GM18517 (cell line): Measurements from ENCODE around the gene HERC5.
A peak's percentile ranks its signal among the peaks of the same experiment; 100 is the strongest.
"Not testable (repeated sequence)": the region's sequence is repeated elsewhere in the genome, so short reads cannot be mapped to it uniquely, and the experiment has no call there.

Experiments used
- ATAC-seq: cut with Tn5 transposase; IDR thresholded peaks from one replicate; pipeline ENCODE4 v1.9.1; 2021; ENCODE audit warnings: mild to moderate bottlenecking, moderate library complexity; ENCODE audit not compliant: unreplicated experiment

Gene HERC5

DNA sequence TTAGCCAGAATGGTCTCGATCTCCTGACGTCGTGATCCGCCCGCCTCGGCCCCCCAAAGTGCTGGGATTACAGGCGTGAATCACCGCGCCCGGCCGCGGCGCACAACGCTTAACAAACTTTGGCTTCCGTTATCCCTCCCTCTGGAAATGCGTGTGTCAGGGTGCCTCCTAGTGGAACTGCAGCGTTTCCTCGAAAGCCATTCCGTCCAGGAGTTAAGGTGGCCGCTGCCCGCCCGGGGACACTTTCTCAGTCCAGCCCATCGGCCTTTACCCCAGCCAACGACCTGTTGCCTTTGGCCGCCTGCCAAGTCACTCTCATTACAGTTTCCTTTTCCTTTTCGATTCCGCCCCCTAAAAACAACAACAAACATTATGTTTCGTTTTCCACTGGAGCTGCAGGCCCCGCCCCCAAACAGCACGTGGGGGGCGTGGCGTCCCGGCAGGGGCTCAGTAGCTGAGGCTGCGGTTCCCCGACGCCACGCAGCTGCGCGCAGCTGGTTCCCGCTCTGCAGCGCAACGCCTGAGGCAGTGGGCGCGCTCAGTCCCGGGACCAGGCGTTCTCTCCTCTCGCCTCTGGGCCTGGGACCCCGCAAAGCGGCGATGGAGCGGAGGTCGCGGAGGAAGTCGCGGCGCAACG, at the start of gene HERC5:
Gene HERC5 (plus strand): TSS at position 450 of the 637 bp plus-strand sequence. CDS start 151 bp downstream, at position 601.
- ATAC-seq, result peak; percentile 95

- no peak for ATAC-seq
These were observed 47.7 kb upstream of the HERC5 start for GRCh38 chr4:88409206-88409605.

GRCh38 chr4:88409789-88410188, 47.1 kb upstream of the HERC5 start:
- no peak for ATAC-seq

DNA sequence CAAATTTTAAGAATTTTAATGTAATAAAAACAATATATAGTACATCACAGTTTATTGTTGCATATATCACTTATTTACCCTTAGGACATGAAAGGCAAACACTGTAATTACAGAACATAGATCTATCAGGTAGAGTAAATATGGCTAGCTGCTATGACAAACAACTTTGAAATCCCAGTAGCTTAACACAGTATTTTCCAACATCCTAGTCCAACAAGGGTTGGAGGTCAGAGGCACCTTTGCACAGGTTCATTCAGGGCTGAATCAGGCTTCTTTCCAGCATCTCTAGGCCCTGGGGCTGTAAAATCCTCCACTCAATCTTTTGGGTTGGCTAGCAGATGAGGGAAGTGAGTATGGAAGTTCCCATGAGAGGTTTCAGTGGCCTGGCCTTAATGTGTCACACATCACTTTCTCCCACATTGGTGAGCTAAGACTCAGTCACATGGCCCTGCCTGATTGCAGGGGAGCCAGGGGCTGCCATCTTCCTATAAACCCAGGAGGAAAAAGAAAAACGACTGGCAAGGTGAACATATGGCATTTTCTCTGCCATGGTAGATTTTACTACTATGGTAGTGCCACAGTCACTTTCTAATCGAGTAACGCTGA, 45.3 kb upstream of the HERC5 start:
- no peak for ATAC-seq

- ATAC-seq, result no peak
These were observed 43.1 kb upstream of the HERC5 start for GRCh38 chr4:88413801-88414200.

DNA sequence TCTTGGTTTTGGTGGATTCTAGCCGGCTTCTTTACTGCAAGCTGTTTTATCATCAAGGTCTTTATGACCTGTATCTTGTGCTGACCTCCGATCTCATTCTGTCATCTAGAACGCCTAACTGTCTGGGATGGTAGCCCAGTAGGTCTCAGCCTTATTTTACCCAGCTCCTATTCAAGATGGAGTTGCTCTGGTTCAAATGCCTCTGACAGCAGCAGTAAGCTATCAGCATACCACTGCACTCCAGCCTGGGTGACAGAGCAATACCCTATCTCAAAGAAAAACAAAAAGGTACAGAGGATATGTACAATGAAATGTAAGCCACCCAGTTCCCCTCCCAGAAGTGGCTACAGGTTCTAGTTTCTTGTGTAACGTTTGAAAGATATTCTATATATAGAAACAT, 42.2 kb upstream of the HERC5 start:
- ATAC-seq, result no peak

DNA sequence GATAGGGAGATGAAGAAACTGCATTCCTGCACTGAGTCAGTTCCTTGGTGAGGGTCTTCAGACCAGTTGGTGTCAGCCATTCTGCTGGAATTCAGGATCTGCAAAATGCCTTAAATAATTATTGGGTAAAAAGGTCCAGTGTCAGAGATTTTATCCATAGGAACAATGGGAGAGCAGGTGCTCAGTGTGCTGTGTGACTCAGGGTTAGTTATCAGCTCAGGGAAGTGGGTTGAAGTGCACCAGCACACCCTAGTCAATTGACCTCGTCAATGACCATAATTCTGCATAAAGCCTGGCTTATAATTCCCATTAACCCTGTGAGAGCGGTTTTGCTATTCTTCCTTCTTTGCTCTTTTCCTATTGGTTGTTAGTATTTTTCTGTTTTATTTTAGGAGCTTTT, 40.9 kb upstream of the HERC5 start:
- ATAC-seq, result no peak

GRCh38 chr4:88418411-88418810, 38.5 kb upstream of the HERC5 start:
- ATAC-seq, result no peak

- no peak for ATAC-seq
These were observed 37.0 kb upstream of the HERC5 start for GRCh38 chr4:88419874-88420273.

DNA sequence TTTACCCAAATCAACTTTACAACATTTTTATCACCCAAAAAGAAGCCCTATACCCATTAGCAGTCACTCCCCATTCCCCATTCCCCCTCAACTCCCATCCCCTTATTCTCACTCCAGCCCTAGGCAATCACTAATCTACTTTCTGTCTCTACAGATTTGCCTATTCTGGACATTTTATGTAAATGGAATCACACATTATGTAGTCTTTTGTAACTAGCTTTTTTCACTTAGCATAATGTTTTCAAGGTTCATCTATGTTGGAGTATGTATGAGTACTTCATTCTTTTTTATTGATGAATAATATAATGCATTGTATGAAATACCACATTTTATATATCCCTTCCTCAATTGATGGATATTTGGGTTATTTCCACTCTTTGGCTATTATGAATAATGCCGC, 36.1 kb upstream of the HERC5 start:
- no peak for ATAC-seq

DNA sequence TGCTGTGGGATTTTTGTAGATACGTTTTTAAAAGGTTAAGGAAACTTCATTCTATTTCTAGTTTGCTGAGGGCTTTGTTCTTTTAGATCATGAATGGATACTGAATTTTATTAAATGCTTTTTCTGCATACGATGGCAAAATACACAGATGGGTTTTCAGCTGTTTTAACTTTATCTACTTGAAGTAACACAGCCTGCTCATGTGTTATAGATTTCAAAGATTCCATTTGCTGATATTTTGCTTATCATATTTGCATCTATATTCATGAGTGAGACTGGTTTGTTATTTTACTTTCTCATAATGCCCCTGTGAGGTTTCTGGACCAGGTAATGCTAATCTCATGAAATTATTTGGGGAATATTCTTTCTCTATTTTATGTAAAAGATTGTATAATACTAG, 34.5 kb upstream of the HERC5 start:
- ATAC-seq, result no peak

- no peak for ATAC-seq
These were observed 27.5 kb upstream of the HERC5 start for GRCh38 chr4:88429401-88429800.

DNA sequence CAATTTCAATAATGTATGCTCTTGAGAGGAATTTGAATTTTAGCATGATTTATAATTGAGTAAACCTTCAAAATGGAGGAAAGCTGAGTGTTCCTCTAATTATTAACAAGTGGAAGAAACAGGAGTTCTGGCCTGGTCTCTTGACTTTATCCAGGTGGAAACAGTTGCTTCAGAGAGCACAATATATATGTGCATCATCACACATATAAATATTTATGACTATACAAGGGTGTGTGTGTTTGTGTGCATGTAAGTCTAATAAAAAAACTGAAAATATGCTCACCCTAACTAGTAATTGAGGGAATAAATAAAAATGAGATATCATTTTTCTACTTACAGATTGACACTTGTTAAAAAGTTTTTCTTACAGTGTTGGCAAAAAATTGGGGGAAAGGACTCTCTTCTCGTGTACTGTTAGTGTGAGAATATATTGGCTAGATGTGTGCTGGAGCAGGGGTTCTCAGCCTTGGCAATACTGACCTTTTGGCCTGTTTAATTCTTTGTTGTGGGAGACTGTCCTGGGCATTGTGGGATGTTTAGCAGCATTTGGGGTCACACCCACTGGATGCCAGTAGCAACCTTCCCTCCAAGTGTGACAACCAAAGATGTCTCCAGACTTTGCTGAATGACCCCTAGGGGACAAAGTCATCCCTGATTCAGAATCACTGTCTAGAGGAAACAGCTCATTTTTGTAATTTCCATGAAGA, 20.8 kb upstream of the HERC5 start:
- ATAC-seq, result no peak

DNA sequence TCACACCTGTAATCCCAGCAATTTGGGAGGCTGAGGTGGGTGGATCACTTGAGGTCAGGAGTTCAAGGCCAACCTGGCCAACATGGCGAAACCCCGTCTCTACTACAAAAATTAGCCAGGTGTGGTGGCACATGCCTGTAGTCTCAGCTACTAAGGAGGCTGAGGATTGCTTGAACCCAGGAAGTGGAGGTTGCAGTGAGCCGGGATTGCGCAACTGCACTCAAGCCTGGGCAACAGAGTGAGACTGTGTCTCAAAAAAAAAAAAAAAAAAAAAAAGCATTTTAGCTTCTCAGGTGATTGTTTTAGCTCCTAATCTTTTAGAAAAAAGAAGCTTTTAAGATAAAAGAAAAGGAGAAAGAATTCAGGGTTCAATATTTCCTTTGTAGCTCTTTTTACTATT, 19.0 kb upstream of the HERC5 start:
- not testable (repeated sequence) for ATAC-seq

- no peak for ATAC-seq
These were observed 17.7 kb upstream of the HERC5 start for GRCh38 chr4:88439161-88439760.

- ATAC-seq, result no peak
These were observed 16.8 kb upstream of the HERC5 start for GRCh38 chr4:88440146-88440545.

GRCh38 chr4:88441696-88442095, 15.2 kb upstream of the HERC5 start:
- no peak for ATAC-seq

GRCh38 chr4:88442689-88443191, 14.2 kb upstream of the HERC5 start:
- ATAC-seq, result no peak

- ATAC-seq, result no peak
These were observed 13.4 kb upstream of the HERC5 start for GRCh38 chr4:88443486-88443885.

- ATAC-seq, result no peak
These were observed 11.7 kb upstream of the HERC5 start for GRCh38 chr4:88445252-88445651.

DNA sequence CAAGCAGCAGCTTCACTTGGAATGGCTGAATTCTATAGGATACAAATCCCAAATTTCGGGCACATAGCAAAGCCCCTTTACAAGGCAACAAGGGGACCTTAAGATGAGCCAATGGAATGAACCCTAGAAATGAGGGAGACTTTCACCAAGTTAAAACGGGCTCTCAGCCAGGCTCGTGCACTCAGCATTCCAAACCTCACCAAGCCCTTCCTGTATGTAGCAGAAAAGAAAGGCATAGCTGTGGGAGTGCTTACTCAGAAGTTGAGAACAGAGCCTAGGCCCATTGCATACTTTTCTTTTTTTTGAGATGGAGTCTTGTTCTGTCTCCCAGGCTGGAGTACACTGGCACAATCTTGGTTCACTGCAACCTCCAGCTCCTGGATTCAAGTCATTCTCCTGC, 10.8 kb upstream of the HERC5 start:
- ATAC-seq, result no peak
